Vagina (tissue), 2 donors: ENCODE measurements around the gene ZNF527. TPM values are rescaled to one million over a fixed set of nuclear protein-coding genes. Genes with fewer than 3 reads are reported as not detected.
A peak's percentile ranks its signal among the peaks of the same experiment; 100 is the strongest.

Experiments
- DNase-seq, 2 donors: peaks; one replicate each; pipeline ENCODE4 v3.0.0-alpha.2; 2017; ENCODE audit errors: extremely low spot score in 2 of 2
- H3K27ac ChIP-seq: fragments of 200-600 bp; sonication (generic); one replicate; pipeline ENCODE4 v1.5.1; 2019
- H3K27me3 ChIP-seq: fragments of 200-600 bp; sonication (generic); one replicate; pipeline ENCODE4 v1.5.1; 2019
- H3K36me3 ChIP-seq, 2 donors: fragments of 200-600 bp; sonication (generic); one replicate each; pipeline ENCODE4 v1.5.1; 2017 to 2019
- H3K4me1 ChIP-seq: fragments of 200-600 bp; sonication (generic); one replicate; pipeline ENCODE4 v1.5.1; 2019
- H3K4me3 ChIP-seq, 2 donors: fragments of 200-600 bp; sonication (generic); 1 replicate in 1 of 2; 2 replicates in 1 of 2; pipeline ENCODE4 v1.5.1; 2016 to 2019
- H3K9me3 ChIP-seq: fragments of 200-600 bp; sonication (generic); one replicate; pipeline ENCODE4 v1.5.1; 2019
- POLR2A ChIP-seq, 2 donors: fragments of 450-650 bp; IDR thresholded peaks; one replicate each; pipeline ENCODE4 v1.6.1; 2017; ENCODE audit warnings: antibody characterized with exemption in 2 of 2, mild to moderate bottlenecking in 2 of 2, moderate library complexity in 2 of 2
- POLR2AphosphoS5 ChIP-seq, 2 donors: sonication (generic); formaldehyde crosslinking; IDR thresholded peaks; one replicate each; pipeline ENCODE4 v1.9.0; 2017; ENCODE audit warnings: antibody characterized with exemption in 2 of 2, mild to moderate bottlenecking in 2 of 2, low read depth in 1 of 2; ENCODE audit not compliant: insufficient read depth in 1 of 2
- intact Hi-C: fragments of 100-400 bp; cut with DNase I; formaldehyde crosslinking; loops from one replicate; pipeline ENCODE4 v1.15.1; 2023
- total RNA-seq: library from RNA; depleted of rRNA; stranded (reverse); fragments of >200 nt; gene quantifications from one replicate; pipeline ENCODE4 v1.2.3, GENCODE V29; 2016
- TF ChIP-seq, protein P1 (sequence below), 3 experiments: fragments of 450-650 bp in 2 of 3; fragments of 200-600 bp in 1 of 3; sonication (generic) in 1 of 3; IDR thresholded peaks; one replicate each; pipeline ENCODE4 v1.5.1; 2017 to 2019; ENCODE audit warnings: antibody characterized with exemption in 3 of 3, mild to moderate bottlenecking in 2 of 3, moderate library complexity in 2 of 3

The ZNF527 gene
- total RNA-seq, 1 donor from 2014 or later, result 18.2 TPM

DNA sequence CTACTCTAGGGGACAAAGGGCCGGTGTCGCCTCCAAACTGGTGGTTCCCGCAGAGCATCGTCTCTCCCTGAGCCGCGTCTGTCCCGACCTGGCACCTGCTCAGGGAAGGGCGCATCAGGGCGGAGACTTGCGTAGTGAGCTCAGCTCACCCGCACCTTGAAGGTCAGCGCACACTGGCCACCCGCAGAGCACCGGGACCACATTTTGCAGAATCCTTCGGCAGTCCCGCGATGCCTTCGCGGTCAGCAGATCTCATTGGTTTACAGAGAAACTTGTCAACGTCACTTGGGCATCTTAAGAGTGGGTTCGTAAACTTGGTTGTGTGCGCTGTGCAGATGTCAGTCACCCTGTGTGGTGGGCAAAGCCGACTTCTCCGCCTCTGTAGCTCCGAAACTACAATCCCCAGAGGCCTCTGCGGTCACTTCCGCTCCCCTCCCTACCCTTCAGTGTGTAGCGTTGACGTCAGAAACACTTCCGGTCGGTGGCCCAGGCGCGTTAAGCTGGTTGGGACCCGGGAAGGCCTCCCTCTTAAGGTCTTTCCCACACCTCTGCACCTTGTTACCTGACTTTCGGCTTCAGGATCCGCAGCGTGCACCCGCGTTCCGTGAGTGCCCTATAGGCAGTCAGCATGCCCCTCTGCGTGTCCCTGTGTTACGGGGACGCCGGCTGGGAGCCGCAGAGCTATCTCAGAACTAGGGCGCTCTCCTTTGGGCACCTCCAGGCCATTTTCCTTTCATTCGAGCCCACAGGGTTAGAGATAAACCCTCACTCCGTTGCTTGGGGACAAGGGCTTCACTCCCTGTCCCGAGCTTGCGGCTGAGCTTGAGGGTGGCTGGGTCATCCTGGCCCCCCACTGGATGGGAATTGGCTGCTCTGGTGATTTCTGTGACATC, 36.5 kb upstream of the ZNF527 start:
- H3K4me1 ChIP-seq, result peaks cover 32% of the 10 kb centered on the region

GRCh38 chr19:37342753-37343152, 28.1 kb upstream of the ZNF527 start:
- H3K27ac ChIP-seq, result no peak overlapping the region
- peaks cover 0 to 31% of the 10 kb centered on the region in 2 donors for H3K36me3 ChIP-seq
- intact Hi-C loops, result no loop called here
- DNase-seq, result no peak
- no peak for TF ChIP-seq POLR2AphosphoS5 (IDR thresholded peaks at IDR 0.05; ENCODE audit: insufficient read depth in 1 of 2, low read depth in 1 of 2)
- no peak for TF ChIP-seq POLR2A (IDR thresholded peaks at IDR 0.05)
- TF ChIP-seq, protein P1, sequence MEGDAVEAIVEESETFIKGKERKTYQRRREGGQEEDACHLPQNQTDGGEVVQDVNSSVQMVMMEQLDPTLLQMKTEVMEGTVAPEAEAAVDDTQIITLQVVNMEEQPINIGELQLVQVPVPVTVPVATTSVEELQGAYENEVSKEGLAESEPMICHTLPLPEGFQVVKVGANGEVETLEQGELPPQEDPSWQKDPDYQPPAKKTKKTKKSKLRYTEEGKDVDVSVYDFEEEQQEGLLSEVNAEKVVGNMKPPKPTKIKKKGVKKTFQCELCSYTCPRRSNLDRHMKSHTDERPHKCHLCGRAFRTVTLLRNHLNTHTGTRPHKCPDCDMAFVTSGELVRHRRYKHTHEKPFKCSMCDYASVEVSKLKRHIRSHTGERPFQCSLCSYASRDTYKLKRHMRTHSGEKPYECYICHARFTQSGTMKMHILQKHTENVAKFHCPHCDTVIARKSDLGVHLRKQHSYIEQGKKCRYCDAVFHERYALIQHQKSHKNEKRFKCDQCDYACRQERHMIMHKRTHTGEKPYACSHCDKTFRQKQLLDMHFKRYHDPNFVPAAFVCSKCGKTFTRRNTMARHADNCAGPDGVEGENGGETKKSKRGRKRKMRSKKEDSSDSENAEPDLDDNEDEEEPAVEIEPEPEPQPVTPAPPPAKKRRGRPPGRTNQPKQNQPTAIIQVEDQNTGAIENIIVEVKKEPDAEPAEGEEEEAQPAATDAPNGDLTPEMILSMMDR (IDR thresholded peaks at IDR 0.05), result no peak
- H3K4me1 ChIP-seq, result peaks cover 9% of the 10 kb centered on the region
- H3K9me3 ChIP-seq, result peaks cover 6% of the 10 kb centered on the region
- no peaks in the 10 kb centered on the region for H3K27me3 ChIP-seq
- no peak overlapping the region for H3K4me3 ChIP-seq

More for the DNA sequence above, 36.5 kb upstream of the ZNF527 start:
- Histone ChIP-seq H3K36me3 (peaks cover 0 to 4% of the 10 kb centered on the region in 2 donors), H3K27me3 (no peaks in the 10 kb centered on the region), H3K27ac (peak overlapping the region; percentile 73), H3K9me3 (no peaks in the 10 kb centered on the region), H3K4me3 (peak overlapping the region; percentile 73 to 77)
- TF ChIP-seq POLR2A (IDR thresholded peaks at IDR 0.05) (no peak), POLR2AphosphoS5 (IDR thresholded peaks at IDR 0.05; ENCODE audit: insufficient read depth in 1 of 2, low read depth in 1 of 2) (peak; percentile 90 to 96)
- TF ChIP-seq, protein P1 (IDR thresholded peaks at IDR 0.05), result no peak
- intact Hi-C loops, result no loop called here
- DNase-seq, result no peak

GRCh38 chr19:37346091-37346490, 24.8 kb upstream of the ZNF527 start:
- TF ChIP-seq POLR2A (IDR thresholded peaks at IDR 0.05), result no peak
- no peak for TF ChIP-seq POLR2AphosphoS5 (IDR thresholded peaks at IDR 0.05; ENCODE audit: insufficient read depth in 1 of 2, low read depth in 1 of 2)
- TF ChIP-seq, protein P1 (IDR thresholded peaks at IDR 0.05), result no peak
- no peak for DNase-seq
- H3K36me3 ChIP-seq, result peaks cover 0 to 53% of the 10 kb centered on the region in 2 donors
- intact Hi-C loops, result no loop called here
- no peaks in the 10 kb centered on the region for H3K4me1 ChIP-seq
- H3K27me3 ChIP-seq, result no peaks in the 10 kb centered on the region
- H3K9me3 ChIP-seq, result peaks cover 6% of the 10 kb centered on the region
- no peak overlapping the region for H3K4me3 ChIP-seq
- no peak overlapping the region for H3K27ac ChIP-seq

- no peak for DNase-seq
- Histone ChIP-seq H3K4me1 (no peaks in the 10 kb centered on the region), H3K27ac (no peak overlapping the region), H3K27me3 (no peaks in the 10 kb centered on the region), H3K9me3 (no peaks in the 10 kb centered on the region), H3K4me3 (no peak overlapping the region), H3K36me3 (peaks cover 0 to 46% of the 10 kb centered on the region in 2 donors)
- no peak for TF ChIP-seq POLR2A (IDR thresholded peaks at IDR 0.05)
- no peak for TF ChIP-seq POLR2AphosphoS5 (IDR thresholded peaks at IDR 0.05; ENCODE audit: insufficient read depth in 1 of 2, low read depth in 1 of 2)
- TF ChIP-seq, protein P1 (IDR thresholded peaks at IDR 0.05), result no peak
- intact Hi-C loops, result no loop called here
These were observed 22.8 kb upstream of the ZNF527 start for GRCh38 chr19:37348060-37348459.

- Histone ChIP-seq H3K9me3 (no peaks in the 10 kb centered on the region), H3K4me3 (no peak overlapping the region), H3K4me1 (no peaks in the 10 kb centered on the region), H3K27me3 (no peaks in the 10 kb centered on the region), H3K27ac (no peak overlapping the region), H3K36me3 (peaks cover 0 to 51% of the 10 kb centered on the region in 2 donors)
- intact Hi-C loops, result no loop called here
- DNase-seq, result no peak
- TF ChIP-seq, protein P1 (IDR thresholded peaks at IDR 0.05), result no peak
- TF ChIP-seq POLR2AphosphoS5 (IDR thresholded peaks at IDR 0.05; ENCODE audit: insufficient read depth in 1 of 2, low read depth in 1 of 2), result no peak
These were observed 16.9 kb upstream of the ZNF527 start for GRCh38 chr19:37353968-37354367.
